NCI-H1694 (cell line): ENCODE data around the gene EIF5B.
A peak's percentile ranks its signal among the peaks of the same experiment; 100 is the strongest.
"Not testable (repeated sequence)": the region's sequence is repeated elsewhere in the genome, so short reads cannot be mapped to it uniquely, and the experiment has no call there.

Experiments
- DNase-seq: peaks from one replicate; lab custom pipeline; 2025; lab: John Stamatoyannopoulos, UW

The EIF5B gene, protein sequence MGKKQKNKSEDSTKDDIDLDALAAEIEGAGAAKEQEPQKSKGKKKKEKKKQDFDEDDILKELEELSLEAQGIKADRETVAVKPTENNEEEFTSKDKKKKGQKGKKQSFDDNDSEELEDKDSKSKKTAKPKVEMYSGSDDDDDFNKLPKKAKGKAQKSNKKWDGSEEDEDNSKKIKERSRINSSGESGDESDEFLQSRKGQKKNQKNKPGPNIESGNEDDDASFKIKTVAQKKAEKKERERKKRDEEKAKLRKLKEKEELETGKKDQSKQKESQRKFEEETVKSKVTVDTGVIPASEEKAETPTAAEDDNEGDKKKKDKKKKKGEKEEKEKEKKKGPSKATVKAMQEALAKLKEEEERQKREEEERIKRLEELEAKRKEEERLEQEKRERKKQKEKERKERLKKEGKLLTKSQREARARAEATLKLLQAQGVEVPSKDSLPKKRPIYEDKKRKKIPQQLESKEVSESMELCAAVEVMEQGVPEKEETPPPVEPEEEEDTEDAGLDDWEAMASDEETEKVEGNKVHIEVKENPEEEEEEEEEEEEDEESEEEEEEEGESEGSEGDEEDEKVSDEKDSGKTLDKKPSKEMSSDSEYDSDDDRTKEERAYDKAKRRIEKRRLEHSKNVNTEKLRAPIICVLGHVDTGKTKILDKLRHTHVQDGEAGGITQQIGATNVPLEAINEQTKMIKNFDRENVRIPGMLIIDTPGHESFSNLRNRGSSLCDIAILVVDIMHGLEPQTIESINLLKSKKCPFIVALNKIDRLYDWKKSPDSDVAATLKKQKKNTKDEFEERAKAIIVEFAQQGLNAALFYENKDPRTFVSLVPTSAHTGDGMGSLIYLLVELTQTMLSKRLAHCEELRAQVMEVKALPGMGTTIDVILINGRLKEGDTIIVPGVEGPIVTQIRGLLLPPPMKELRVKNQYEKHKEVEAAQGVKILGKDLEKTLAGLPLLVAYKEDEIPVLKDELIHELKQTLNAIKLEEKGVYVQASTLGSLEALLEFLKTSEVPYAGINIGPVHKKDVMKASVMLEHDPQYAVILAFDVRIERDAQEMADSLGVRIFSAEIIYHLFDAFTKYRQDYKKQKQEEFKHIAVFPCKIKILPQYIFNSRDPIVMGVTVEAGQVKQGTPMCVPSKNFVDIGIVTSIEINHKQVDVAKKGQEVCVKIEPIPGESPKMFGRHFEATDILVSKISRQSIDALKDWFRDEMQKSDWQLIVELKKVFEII

DNA sequence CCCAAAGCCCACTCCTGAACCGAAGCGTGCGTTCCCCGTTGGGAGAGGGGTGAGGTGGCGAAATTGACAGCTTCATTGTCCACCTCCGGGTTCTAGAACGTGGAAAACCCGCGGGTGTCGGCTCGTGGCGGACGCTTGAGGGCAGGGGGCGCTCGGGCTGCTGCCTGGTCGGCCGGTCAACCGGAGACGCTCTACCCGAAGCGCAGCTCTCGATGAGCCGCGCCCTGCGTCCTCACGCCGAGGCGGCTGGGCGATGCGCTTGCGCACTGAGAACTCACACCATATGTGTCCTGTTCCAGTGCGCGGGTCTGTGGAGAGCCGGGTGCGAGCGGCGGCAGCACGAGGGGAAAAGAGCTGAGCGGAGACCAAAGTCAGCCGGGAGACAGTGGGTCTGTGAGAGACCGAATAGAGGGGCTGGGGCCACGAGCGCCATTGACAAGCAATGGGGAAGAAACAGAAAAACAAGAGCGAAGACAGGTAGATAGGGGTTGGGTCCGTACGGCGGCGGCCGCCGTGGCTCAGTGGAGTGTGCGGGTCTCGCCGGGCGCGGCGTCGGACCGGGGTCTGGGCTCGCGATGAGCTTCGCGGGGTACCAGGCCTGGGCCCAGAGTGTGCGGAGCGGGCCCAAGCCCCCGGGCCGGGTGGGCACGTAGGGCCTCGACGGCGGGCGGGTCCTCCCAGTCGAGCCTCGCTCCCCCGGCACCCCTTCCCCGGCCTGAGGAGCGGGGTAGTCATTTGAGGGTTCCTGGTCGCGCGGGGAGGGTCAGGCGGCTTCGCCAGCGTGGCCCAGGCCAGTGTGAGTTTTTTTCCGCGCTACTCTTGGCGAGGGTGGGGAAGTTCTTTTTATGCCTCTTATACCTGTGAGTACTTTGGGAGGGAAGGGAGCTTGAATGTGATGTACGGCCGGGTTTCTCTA, at the start of gene EIF5B:
TSS of gene EIF5B (plus strand) at position 277 of the 916 bp plus-strand sequence. CDS start at position 443, 166 bp downstream.
- peak; percentile 91 for DNase-seq

DNA sequence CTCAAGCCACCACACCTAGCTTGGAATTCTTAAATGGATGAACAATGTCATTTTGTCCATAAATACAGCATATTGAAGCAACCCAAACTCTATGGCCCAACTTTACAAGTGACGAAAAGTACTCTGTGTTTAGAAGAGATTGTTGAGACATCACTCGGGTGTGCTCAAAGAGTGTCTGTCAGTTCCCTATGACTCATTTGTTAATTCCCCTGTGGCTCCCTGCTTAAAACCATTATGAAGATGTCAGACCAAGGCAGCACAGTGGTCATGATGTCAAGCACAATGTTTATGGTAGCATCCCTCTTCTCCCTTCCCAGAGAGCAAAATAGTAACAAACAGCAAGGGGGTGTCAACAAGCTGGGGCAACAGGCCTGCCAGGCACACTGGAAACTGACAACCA, 39.2 kb upstream of the EIF5B start:
- DNase-seq: no peak

DNA sequence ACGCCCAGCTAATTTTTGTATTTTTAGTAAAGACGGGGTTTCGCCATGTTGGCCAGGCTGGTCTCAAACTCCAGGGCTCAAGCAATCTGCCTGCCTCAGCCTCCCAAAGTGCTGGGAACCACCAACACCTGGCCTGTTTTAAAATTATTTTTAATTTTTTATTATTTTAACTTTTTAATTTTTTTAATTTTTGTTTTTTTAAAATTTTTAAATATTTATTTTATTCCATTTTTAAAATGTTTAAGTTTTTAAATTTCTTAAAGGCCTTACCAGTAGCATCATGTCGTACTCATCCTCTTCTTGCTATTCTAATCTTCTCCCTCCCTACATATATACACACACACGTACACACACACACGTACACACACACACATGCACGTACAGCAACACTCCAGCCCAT, 37.6 kb upstream of the EIF5B start:
- no peak for DNase-seq

DNA sequence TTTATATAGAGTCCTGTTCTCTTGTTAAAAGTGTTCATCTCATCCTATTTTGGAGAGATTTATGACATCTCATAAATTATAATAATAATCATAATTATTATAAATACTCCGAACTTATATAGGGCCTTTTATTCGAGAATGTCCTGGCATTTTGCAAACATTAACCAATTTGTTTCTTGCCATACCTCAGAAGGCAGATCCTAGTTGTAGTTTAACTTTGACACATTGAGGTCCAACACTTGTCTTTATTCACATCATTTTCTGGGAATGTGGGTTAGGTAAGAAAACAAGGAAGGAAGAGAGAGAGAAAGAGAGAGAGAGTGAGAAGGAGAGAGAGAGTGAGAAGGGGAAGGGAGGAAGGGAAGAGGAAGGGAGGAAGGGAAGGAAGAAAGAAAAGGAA, 36.1 kb upstream of the EIF5B start, which contains the start of gene LYG1:
TSS of gene LYG1 (minus strand) at position 101 of the 400 bp plus-strand sequence. CDS start 5,527 bp downstream, outside the sequence.
- DNase-seq: not testable (repeated sequence)

DNA sequence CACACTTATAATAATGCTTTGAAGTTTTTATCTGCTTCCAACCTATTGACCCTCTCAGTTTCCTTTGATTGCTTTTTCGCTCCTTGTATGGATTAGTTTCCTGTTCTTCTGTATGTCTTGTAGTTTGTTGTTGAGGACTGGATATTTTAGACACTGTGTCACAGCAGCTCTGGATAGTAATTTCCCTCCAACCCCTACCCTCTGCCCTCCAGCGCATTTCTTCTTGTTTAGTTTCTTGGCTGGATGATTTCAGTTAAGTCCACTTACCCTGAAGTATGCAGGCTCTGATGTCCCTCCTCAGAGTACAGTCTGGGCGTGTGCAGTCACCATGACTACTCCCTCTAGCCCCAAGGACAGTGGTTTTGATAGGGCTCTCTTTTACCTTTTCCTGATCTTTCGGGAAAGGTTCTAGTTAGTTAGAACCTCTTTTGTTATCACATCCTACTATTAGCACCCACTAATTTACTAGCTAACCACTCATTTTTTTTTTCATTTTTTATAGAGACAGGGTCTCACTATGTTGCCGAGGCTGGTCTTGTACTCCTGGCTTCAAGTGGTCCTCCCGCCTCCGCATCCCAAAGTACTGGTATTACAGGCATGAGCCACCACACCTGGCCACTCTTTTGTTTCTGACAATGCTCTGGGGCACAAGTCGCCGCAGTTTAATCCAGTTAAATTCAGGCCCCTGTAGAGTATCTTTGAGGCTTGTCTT, 19.9 kb upstream of the EIF5B start:
- no peak for DNase-seq

DNA sequence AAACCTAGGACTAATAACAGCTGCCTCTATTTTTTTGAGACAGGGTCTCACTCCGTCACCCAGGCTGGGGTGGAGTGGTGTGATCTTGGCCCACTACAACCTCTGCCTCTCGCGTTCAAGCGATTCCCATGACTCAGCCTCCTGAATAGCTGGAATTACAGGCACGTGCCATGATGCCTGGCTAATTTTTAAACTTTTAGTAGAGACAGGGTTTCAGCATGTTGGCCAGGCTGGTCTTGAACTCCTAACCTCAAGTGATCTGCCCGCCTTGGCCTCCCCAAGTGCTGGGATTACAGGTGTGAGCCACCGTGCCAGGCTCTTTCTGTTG, 19.4 kb upstream of the EIF5B start:
- DNase-seq: not testable (repeated sequence)

DNA sequence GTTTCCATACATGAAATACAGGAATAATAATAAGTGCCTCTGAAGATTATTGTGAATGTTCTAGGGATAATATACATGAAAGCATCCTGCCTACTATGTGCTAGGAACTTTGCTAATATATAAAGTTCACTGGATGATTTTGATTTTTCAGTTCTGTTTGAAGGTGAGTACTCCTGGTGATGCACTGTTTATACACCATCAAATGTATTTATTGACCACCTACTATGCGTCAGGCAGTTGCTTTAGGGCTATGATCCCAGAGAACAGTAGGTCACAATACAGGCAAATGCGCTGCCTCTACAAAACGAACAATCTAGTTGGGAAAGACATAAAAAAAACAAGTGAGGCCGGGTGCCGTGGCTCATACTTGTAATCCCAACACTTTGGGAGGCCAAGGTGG, 11.8 kb upstream of the EIF5B start:
- DNase-seq: no peak

DNA sequence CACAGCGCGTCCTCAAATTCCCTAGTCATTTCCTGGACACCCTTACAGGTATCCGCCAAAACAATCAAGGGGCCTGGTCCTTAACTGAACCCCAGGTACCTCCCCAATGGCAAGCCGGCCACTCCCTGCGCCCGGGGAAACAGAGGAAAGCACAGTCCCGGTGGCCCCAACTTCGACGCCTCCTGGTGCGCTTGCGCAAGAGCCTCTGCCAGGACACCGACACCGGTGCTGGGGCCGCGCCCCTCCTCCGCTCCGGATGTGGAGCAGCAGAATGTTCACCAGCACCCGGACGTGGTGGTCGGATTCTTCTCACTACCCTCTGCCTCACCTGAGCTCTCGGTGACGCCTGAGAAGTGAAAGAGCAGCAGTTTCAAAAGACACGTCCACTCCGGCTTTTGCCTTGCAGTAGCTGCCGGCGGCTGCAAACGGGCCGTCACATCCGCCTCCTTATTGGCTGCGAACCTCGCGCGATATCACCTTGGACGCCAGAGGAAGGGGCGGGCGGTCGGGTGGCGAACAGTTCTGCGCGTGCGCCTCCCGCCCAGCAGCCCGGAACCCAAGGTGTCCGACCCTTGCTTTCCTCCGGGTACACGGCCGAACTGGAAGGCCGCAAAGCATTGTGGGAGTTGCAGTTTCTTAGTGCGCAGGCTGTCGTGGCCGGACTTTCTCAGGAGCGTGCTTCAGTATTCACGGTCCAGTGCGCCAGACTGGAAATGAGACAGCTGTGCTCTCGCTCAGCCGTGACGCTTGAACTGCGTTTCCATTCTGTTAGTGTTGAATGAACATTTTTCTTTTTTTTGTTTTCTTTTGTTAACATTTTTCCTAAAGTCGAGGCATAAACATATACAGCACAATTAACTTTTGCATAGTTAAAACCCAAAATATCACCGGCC, 1.0 kb upstream of the EIF5B start, which contains the start of gene TXNDC9:
TSS of gene TXNDC9 (minus strand) at position 423 of the 893 bp plus-strand sequence. CDS start 3,123 bp downstream, outside the sequence.
- DNase-seq: peak; percentile 99

DNA sequence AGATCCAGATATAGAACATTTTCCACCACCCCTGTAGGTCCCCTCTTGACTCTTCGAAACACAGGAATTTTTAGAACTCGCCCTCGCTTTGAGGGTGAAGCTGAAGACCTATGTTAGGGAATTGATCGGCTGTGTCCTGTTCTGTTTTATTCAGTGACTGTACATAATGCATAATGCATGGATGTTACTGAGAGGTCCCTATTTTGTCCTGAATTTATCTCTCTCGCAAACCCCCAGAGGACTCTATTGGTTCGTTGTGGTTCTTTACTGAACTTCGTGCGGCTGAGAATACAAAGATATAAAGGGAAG, 431 bp upstream of the EIF5B start:
- DNase-seq: no peak

DNA sequence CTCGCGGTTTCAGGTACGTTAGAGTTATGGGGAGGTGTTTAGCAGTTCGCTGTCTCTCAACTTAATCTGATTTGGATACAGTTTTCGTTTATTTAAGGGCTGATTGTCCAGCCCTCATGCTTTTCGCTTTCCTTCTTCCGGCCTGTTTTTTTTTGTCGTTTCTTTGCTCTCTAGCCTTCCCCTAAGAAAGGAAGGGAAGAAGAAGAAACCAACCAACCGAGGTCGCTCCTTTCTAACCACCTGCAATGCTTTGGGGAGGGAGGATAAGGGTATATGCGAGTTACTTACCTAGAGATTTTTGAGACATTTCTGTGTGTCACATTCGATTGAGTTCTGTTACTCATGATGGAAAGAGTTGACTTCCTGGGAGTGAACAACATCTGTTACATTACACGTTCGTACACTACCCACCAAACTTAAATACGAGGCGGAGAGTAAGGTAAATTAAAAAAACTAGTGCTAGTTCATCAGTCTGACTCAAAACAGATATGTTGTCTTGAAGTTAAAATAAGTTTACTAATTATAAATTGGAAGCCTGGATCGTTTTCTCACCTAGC, 918 bp downstream of the EIF5B start:
- DNase-seq: no peak

DNA sequence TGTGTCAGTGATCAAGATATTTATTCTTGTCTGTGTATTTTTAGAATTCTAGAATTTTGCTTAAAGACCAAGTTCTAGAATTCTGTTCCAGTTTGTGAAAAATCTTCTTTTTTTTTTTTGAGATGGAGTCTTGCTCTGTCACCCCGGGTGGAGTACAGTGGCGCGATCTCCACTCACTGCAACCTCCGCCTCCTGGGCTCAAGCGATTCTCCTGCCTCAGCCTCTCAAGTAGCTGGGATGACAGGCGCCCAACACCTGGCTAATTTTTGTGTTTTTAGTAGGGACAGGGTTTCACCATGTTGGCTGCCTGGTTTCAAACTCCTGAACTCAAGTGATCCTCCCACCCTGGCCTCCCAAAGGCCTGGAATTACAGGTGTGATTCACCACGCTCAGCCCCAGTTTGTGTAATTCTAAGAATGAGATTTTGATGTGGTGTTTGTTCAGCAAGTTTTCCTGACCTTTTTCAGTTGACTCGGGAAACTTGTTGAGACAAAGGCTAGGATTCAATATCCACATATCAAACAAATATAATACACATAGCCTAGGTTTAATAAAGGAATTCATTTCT, 3.6 kb downstream of the EIF5B start:
- DNase-seq: no peak

DNA sequence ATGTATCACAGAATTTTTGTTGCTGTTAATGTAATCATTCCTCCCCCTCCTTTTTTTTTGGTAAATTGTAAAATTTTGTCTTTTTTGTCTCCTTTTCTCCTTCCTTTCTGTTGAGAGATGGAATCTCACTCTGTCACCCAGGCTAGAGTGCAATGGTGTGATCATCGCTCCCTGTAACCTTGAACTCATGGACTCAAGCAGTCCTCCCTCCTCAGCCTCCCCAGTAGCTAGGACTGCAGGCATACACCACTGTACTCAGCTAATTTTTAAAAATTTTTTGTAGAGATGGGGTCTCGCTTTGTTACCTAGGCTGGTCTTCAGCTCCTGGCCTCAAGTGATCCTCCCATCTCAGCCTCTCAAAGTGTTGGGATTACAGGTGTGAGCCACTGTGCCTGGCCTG, 5.3 kb downstream of the EIF5B start:
- no peak for DNase-seq

DNA sequence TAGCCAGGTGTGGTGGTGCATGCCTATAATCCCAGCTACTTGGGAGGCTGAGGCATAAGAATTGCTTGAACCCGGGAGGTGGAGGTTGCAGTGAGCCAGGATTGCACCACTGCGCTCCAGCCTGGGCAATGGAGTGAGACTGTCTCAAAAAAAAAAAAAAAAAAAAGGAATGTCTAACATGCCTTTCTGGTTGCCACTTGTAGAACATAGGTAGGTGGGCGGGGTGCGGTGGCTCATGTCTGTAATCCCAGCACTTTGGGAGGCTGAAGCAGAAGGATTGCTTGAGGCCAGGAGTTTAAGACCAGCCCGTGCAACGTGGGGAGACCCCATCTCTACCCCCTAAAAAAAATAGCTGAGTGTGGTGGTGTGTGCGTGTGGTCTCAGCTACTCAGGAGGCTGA, 8.3 kb downstream of the EIF5B start:
- not testable (repeated sequence) for DNase-seq

DNA sequence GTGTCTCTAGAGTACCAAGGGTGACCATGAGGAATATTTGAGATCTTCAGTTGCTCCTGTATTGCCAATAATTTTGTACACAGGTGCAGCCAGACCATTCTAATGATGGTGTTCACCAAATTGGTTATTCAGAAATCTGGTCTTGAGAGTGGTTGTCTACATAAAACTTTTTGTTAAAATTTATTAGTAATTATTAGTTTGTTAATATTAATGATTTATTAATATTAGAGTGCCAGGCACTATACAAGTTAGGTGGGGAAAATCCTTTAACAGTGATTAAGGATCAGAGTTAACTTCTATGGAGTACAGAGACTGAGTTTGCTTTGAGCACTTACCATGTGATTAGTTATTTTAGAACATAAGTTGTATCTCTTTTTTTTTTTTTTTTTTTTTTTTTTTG, 9.0 kb downstream of the EIF5B start:
- DNase-seq: no peak

DNA sequence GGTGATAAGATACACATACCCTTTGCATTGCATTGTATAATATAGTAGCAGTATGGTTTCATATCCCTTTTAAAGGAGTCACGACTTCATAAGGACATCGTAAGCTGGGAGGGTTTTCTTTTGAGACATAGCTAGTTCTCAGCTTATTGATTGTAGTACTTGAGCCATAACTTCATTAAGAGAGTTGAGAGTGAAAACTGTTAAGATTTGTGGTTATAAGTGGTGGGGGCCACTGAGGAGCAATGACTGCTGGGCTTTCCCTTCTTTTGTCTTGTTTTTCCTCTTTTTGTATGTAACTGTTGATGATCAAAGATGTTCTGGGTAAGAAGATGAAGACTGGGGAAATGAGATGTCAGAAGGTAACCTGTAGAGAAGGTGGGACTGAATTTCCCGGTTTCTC, 11.0 kb downstream of the EIF5B start:
- DNase-seq: no peak

DNA sequence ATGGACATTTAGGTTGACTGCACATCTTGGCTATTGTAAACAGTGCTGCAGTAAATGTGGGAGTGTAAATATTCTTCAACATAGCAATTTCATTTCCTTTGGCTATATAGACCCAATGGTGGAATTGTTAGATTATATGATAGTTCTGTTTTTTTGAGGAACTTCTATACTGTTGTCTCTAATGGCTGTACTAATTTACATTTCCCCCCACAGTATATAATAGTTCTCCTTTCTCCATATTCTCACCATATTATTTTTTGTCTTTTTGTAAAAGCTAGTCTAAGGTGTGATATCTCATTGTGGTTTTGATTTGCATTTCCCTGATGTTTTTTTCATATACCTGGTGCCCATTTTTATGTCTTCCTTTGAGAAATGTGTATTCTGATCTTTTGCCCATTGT, 13.0 kb downstream of the EIF5B start:
- DNase-seq: no peak

DNA sequence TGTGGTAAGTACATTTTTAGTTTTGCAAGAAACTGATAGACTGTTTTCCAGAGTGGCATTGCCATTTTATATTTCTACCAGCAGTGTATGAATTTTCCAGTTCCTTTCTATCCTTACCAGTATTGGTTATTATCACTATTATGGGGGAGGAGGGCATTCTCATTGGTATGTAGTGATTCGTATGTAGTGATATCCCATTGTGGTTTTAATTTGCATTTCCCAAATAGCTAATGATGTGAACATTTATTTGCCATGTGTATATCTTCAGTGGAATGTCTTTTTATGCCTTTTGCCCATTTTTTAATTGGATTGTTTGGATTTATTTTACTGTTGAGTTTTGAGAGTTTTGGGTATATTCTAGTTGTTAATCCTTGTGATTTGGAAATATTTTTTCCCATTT, 16.9 kb downstream of the EIF5B start:
- DNase-seq: no peak

DNA sequence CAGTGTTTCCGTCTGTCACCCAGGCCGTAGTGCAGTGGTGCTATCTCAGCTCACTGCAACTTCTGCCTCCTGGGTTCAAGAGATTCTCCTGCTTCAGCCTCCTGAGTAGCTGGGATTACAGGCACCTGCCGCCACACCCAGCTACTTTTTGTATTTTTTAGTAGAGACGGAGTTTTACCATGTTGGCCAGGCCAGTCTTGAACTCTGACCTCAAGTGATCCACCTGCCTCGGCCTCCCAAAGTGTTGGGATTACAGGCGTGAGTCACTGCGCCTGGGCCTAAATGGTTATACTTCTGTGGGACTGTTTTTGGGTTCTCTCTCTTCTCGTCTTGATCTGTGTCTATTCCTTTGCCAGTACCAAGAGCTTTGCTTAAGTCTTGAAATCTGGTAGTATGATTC, 17.6 kb downstream of the EIF5B start:
- not testable (repeated sequence) for DNase-seq

DNA sequence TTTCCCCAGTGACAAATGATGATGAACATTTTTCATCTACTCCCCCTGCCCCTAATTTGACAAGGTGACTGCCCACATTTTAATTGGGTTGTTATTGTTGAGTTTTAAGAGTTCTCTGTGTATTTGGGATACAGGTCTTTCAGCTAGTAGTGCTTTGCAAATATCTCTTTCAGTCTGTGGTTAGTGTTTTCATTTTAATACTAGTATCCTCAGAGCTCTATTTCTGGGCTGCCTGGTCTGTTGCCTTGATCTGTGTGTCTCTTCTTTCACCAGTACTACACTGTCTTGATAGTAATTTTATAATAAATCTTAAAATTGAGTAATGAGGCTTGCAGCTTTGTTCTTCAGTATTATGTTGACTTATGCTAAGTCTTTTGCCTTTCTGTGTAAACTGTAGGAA, 19.7 kb downstream of the EIF5B start:
- DNase-seq: no peak
